ENCODE results near the gene RNASEH2B.

Gene RNASEH2B

GRCh38 chr13:51000061-51000460 lies 90.5 kb downstream of the RNASEH2B start:
- DNase-seq: no peak

- no peak for DNase-seq
Measured at GRCh38 chr13:51000571-51001260, 91.1 kb downstream of the RNASEH2B start.

DNA sequence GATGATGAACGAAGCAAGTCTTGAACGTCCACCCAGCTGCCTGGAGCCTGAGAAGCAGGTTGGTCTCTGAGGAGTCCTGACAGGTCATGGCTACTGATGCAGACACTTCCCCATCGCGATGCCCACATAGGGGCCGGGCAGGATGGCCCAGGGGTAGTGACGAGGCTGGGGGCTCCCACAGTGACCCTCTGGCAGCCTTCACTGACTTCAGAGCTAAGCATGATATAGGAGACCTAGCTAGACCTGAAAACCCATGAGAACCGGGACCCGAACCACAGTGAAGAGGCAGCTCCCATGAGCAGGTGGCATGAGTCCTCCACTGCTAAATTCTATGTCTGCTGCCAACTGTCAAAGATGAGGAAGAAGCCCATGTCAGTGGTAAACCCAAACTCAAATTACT lies 91.7 kb downstream of the RNASEH2B start:
- no peak for DNase-seq

DNA sequence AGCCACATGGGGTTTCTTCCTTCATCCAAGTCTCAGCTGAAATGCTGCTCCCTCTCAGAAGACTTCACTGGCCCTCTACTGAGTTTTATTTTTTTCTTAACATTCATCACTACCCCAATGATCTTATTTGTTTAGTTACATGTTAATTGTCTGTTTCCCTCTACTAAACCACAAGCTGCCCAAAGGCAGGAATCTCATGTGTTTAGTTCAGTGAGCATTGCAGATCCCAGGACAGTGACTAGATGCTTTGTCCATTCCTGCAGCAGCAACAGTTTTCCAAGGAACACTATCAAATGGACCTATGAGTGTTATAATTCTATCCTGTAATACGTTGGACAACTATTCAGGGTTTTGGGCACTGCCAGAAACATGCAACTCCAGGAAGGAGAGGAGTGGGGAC lies 93.1 kb downstream of the RNASEH2B start:
- DNase-seq: no peak

DNA sequence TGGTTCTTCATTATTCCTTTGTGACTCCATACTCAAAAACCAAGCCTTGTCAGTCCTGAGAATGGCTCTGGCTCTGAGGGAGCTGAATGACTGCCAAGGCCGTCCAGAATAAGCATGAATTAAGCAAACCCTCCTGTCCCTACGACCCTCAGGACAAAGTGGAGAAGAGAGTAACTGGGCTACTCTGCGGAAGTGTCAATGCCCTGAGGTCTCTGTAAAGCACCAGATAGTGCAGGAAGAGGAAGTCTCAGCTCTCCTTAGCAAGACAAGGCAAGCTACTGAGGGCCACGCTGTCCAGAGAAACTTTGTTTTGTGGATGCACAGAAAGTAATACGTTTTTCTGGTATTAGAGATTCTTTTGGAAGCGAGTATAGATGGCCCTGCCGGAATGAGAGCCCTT lies 94.1 kb downstream of the RNASEH2B start:
- DNase-seq: no peak

GRCh38 chr13:51004111-51004865 lies 94.7 kb downstream of the RNASEH2B start:
- DNase-seq: no peak

DNA sequence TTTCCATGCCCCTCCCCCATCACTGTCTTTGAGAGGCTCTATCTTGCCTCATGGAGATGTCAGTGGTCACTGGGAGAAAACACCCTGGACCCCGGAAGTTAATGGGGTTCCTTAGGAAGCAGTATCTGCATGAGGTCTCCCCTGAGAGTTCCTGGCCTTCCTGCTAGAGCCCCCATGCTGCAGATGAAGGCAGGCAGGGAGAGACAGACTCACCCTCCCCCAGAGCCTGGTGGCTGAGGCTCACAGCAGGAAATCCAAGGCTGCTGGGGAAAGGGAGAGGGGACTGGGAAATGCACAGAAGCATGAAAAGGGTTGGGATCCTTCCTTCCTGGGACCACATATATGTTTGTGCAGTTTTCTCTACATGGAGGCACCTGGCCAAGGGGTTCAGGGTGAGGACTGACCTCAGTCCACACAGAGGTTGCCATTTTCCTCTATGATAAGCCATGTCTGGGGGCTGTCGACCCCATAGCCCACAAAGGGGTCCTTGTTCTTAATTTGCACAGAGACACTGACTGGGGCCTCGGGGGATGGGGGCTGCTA lies 95.4 kb downstream of the RNASEH2B start:
- DNase-seq: no peak

GRCh38 chr13:51005566-51005965 lies 96.0 kb downstream of the RNASEH2B start:
- no peak for DNase-seq

All from kidney glomerular epithelial cell (primary cell).